ENCODE data around the gene THOC5. TPM values are rescaled to one million over a fixed set of nuclear protein-coding genes. Genes with fewer than 3 reads are reported as not detected.
A peak's percentile ranks its signal among the peaks of the same experiment; 100 is the strongest.

The THOC5 gene
- polyA plus RNA-seq, 1 of the 3 experiments (the other 2 are of a cell fraction) = 95.9 TPM

GRCh38 chr22:29593923-29594322, 40.4 kb upstream of the THOC5 start:
- 49% methylated on average over 4 of the region's 4 CpGs for WGBS (ENCODE audit: low lambda C conversion rate)
- no peaks in the 10 kb centered on the region for H3K9me3 ChIP-seq
- H3F3A ChIP-seq (replicated peaks; ENCODE audit: insufficient read depth) = no peaks in the 10 kb centered on the region
- no peaks in the 10 kb centered on the region for H3K9me2 ChIP-seq
- H3K4me3 ChIP-seq (ENCODE audit: low read depth in 2 of 2, low read length in 1 of 2) = no peak overlapping the region
- no peak for DNase-seq
- TF ChIP-seq GABPA (IDR thresholded peaks at IDR 0.05; ENCODE audit: low read depth) (no peak), TEAD4 (IDR thresholded peaks at IDR 0.05; ENCODE audit: borderline replicate concordance, insufficient read depth) (no peak), FOXJ3 (CRISPR knock-in tag; IDR thresholded peaks at IDR 0.05) (no peak), POLR2AphosphoS5 (IDR thresholded peaks at IDR 0.05; ENCODE audit: low read depth, low read length) (no peak), PBX3 (IDR thresholded peaks at IDR 0.05) (no peak), FOSL2 (IDR thresholded peaks at IDR 0.05; ENCODE audit: borderline replicate concordance, low read depth) (no peak), USF1 (IDR thresholded peaks at IDR 0.05; ENCODE audit: borderline replicate concordance, low read depth) (no peak), SMC3 (IDR thresholded peaks at IDR 0.05; ENCODE audit: low read depth, low read length) (no peak), EZH2phosphoT487 (IDR thresholded peaks at IDR 0.05; ENCODE audit: borderline replicate concordance, low read depth) (no peak), SIN3A (IDR thresholded peaks at IDR 0.05; ENCODE audit: borderline replicate concordance, low read depth, low read length) (no peak), MEF2A (IDR thresholded peaks at IDR 0.05; ENCODE audit: borderline replicate concordance, low read depth) (no peak)
- no peak overlapping the region for H3K9ac ChIP-seq
- no peaks in the 10 kb centered on the region for H3K79me2 ChIP-seq (ENCODE audit: insufficient read depth)
- H4K20me1 ChIP-seq (ENCODE audit: insufficient read depth) = no peaks in the 10 kb centered on the region
- CTCF ChIA-PET = interaction anchor here (0.6 to 4.0 kb wide), 5 partner anchors 31 to 669 kb away, joined by 3 to 12 read pairs (median 3); no protein-coding TSS in a partner anchor
- no peak overlapping the region for H2AFZ ChIP-seq (ENCODE audit: low read depth)
- no peak overlapping the region for H3K4me2 ChIP-seq
- no peaks in the 10 kb centered on the region for H3K4me1 ChIP-seq (ENCODE audit: control insufficient read depth in 1 of 2, insufficient read depth in 2 of 2, low read depth in 1 of 2, low read length in 1 of 2)
- POLR2A ChIA-PET = no interaction called here
- H3K27me3 ChIP-seq (ENCODE audit: insufficient read depth) = no peaks in the 10 kb centered on the region
- no peaks in the 10 kb centered on the region for H3K36me3 ChIP-seq (replicated peaks in 1 of 2; ENCODE audit: control insufficient read depth in 1 of 2, insufficient read depth in 2 of 2, low read length in 1 of 2)
- H3K27ac ChIP-seq (ENCODE audit: low read depth in 2 of 2, low read length in 1 of 2) = no peak overlapping the region

- Histone ChIP-seq H3F3A (replicated peaks; ENCODE audit: insufficient read depth) (peaks cover 12% of the 10 kb centered on the region), H3K27ac (ENCODE audit: low read depth in 2 of 2, low read length in 1 of 2) (peak overlapping the region in 1 of 2 experiments; percentile 34; a peak in 1 of 4 replicates), H3K9me3 (no peaks in the 10 kb centered on the region), H3K27me3 (ENCODE audit: insufficient read depth) (no peaks in the 10 kb centered on the region), H4K20me1 (ENCODE audit: insufficient read depth) (no peaks in the 10 kb centered on the region), H3K4me3 (ENCODE audit: low read depth in 2 of 2, low read length in 1 of 2) (no peak overlapping the region), H3K9ac (no peak overlapping the region), H3K4me1 (ENCODE audit: control insufficient read depth in 1 of 2, insufficient read depth in 2 of 2, low read depth in 1 of 2, low read length in 1 of 2) (no peaks in the 10 kb centered on the region), H2AFZ (ENCODE audit: low read depth) (no peak overlapping the region), H3K79me2 (ENCODE audit: insufficient read depth) (no peaks in the 10 kb centered on the region), H3K36me3 (replicated peaks in 1 of 2; ENCODE audit: control insufficient read depth in 1 of 2, insufficient read depth in 2 of 2, low read length in 1 of 2) (no peaks in the 10 kb centered on the region), H3K4me2 (no peak overlapping the region), H3K9me2 (no peaks in the 10 kb centered on the region)
- WGBS (ENCODE audit: low lambda C conversion rate) = 54% methylated on average over 8 of the region's 9 CpGs
- POLR2A ChIA-PET = interaction anchor here (0.6 kb wide), 1 partner anchor 46 kb away, joined by 3 read pairs; no protein-coding TSS in a partner anchor
- CTCF ChIA-PET = interaction anchor here (1.0 to 2.3 kb wide), 4 partner anchors 37 to 501 kb away, joined by 4 to 19 read pairs (median 6); no protein-coding TSS in a partner anchor
- DNase-seq = no peak
- no peak for TF ChIP-seq MXI1 (IDR thresholded peaks at IDR 0.05; ENCODE audit: low read depth, low read length)
- TF ChIP-seq RCOR1 (IDR thresholded peaks at IDR 0.05; ENCODE audit: low read length) = no peak
- no peak for TF ChIP-seq CHD2 (IDR thresholded peaks at IDR 0.05; ENCODE audit: low read length, partially characterized antibody)
- no peak for TF ChIP-seq FOXJ3 (CRISPR knock-in tag; IDR thresholded peaks at IDR 0.05)
- TF ChIP-seq MEF2A (IDR thresholded peaks at IDR 0.05; ENCODE audit: borderline replicate concordance, low read depth) = no peak
- TF ChIP-seq FOSL2 (IDR thresholded peaks at IDR 0.05; ENCODE audit: borderline replicate concordance, low read depth) = peak; percentile 65
- no peak for TF ChIP-seq USF2 (IDR thresholded peaks at IDR 0.05; ENCODE audit: borderline replicate concordance, low read depth, low read length)
- no peak for TF ChIP-seq POLR2AphosphoS5 (IDR thresholded peaks at IDR 0.05; ENCODE audit: low read depth, low read length)
- TF ChIP-seq CTCF (IDR thresholded peaks at IDR 0.05) = no peak
- TF ChIP-seq GATA2 (CRISPR knock-in tag; IDR thresholded peaks at IDR 0.05) = no peak
- TF ChIP-seq JUND (IDR thresholded peaks at IDR 0.05) = no peak; the same call in 1 of the 2 replicates
- peak; percentile 73 for TF ChIP-seq NFIC (IDR thresholded peaks at IDR 0.05; ENCODE audit: borderline replicate concordance)
Observed at GRCh38 chr22:29587938-29588699, 34.6 kb upstream of the THOC5 start.
